Fibroblast of lung (primary cell): ENCODE results near the gene PDE4DIP. TPM values are rescaled to one million over a fixed set of nuclear protein-coding genes. Genes with fewer than 3 reads are reported as not detected.
"Not testable (repeated sequence)": the region's sequence is repeated elsewhere in the genome, so short reads cannot be mapped to it uniquely, and the experiment has no call there.

ENCODE experiments used
- DNase-seq, 2 donors: peaks; one replicate each; pipeline versions ENCODE4 v3.0.0 to v3.0.0-alpha.2; 2010; ENCODE audit warnings: low read depth in 2 of 2
- H2AFZ ChIP-seq: 2 replicates; pipeline ENCODE4 v1.5.1; 2012; ENCODE audit warnings: low read length, control low read depth, inconsistent platforms
- H3K27ac ChIP-seq: 2 replicates; pipeline ENCODE4 v1.5.1; 2011; ENCODE audit warnings: low read length, control low read depth; ENCODE audit not compliant: insufficient read depth
- H3K27me3 ChIP-seq: 2 replicates; pipeline ENCODE4 v1.5.1; 2011; ENCODE audit warnings: mild to moderate bottlenecking, low read length; ENCODE audit not compliant: control insufficient read depth, insufficient read depth
- H3K36me3 ChIP-seq: 2 replicates; pipeline ENCODE4 v1.5.1; 2011; ENCODE audit warnings: low read length; ENCODE audit not compliant: control insufficient read depth, insufficient read depth
- H3K4me1 ChIP-seq: 2 replicates; pipeline ENCODE4 v1.5.1; 2011; ENCODE audit warnings: low read length; ENCODE audit not compliant: control insufficient read depth, insufficient read depth; ENCODE audit errors: extremely low read depth
- H3K4me2 ChIP-seq: 2 replicates; pipeline ENCODE4 v1.5.1; 2011; ENCODE audit warnings: low read length, control low read depth; ENCODE audit not compliant: insufficient read depth; ENCODE audit errors: extremely low read depth
- H3K4me3 ChIP-seq, 4 experiments: fragments of 200-600 bp in 1 of 4; sonication (generic) in 1 of 4; replicated peaks in 1 of 4; 2 replicates each; pipeline ENCODE4 v1.5.1; 2011 to 2016; ENCODE audit warnings: low read length in 4 of 4, low read depth in 3 of 4, mild to moderate bottlenecking in 3 of 4, control low read depth in 2 of 4, inconsistent platforms in 1 of 4, mixed read lengths in 1 of 4; ENCODE audit not compliant: insufficient read depth in 1 of 4; ENCODE audit errors: control extremely low read depth in 1 of 4
- H3K79me2 ChIP-seq: 2 replicates; pipeline ENCODE4 v1.5.1; 2012; ENCODE audit warnings: mild to moderate bottlenecking, low read length, inconsistent platforms; ENCODE audit not compliant: control insufficient read depth, insufficient read depth
- H3K9ac ChIP-seq: 2 replicates; pipeline ENCODE4 v1.5.1; 2011; ENCODE audit warnings: mild to moderate bottlenecking, low read length, control low read depth; ENCODE audit not compliant: insufficient read depth
- H3K9me3 ChIP-seq: 2 replicates; pipeline ENCODE4 v1.5.1; 2012; ENCODE audit warnings: low read depth, low read length; ENCODE audit not compliant: control insufficient read depth, insufficient read depth
- H4K20me1 ChIP-seq: 2 replicates; pipeline ENCODE4 v1.5.1; 2011; ENCODE audit warnings: low read length; ENCODE audit not compliant: control insufficient read depth, insufficient read depth; ENCODE audit errors: extremely low read depth
- polyA plus RNA-seq, 2 donors: library from polyadenylated mRNA; depleted of rRNA in 1 of 2; stranded (reverse) in 1 of 2; unstranded in 1 of 2; fragments of >200 nt; gene quantifications; 2 replicates each; pipeline ENCODE4 v1.2.1, GENCODE V29; 2011 to 2012; ENCODE audit warnings: missing spikeins in 1 of 2
- total RNA-seq: library from RNA; depleted of rRNA; stranded (reverse); fragments of >200 nt; gene quantifications from 2 replicates; pipeline ENCODE4 v1.2.1, GENCODE V29; 2014

The PDE4DIP gene
- total and polyA plus RNA-seq, 2 donors (not counting 1 experiment from before 2014, with no cell fraction given), result 121 to 259 TPM

DNA sequence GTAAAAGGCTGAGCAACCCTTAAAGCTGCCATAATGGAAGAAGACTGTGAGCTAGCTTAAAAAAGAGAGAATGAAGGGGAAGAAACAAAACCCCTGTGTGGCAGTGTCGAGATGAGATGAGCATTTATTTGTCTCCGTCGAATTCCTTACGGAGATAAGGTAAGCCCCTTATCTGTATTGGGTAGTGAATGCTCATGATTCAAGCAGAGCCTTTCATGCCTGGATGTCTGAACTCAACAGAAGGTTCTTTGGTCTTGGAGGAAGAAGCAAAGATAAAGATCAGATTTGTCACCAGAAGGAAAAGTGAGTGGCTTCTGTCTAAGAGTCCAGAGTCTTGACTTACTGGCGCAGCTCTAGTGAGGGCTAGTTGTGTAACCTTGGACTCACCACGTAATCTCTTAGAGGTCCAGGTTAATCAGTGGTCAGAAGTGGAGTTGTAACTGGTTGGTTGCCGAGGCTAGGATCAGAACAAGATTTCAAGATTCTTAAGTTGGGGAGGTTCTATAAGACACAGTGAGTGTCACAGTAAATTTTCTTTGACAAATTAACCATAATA, 146.1 kb downstream of the PDE4DIP start:
- H2AFZ ChIP-seq, H3K27me3 ChIP-seq, H3K27ac ChIP-seq, H3K4me1 ChIP-seq, H3K9me3 ChIP-seq, H3K4me3 ChIP-seq, H3K36me3 ChIP-seq, H3K9ac ChIP-seq, H4K20me1 ChIP-seq, H3K4me2 ChIP-seq, DNase-seq, H3K79me2 ChIP-seq: not testable (repeated sequence)

DNA sequence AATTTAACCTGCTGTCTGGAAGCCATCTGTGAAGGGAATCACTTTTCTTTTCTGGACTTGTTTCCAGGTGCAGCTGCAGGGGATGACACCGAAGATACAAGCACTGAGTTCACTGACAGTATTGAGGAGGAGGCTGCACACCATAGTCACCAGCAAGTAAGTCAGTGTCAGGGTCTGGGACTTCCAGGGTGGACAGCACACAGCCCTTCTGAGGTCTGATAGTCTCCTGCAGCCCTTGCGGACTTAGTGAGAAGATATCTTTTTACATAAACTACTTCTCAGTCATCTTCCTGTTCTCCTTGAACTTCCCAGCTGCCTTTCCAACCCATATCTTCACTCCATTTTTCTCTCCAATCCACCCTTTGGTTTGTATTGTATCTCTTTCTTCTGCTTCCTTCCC, 147.6 kb downstream of the PDE4DIP start:
- H2AFZ ChIP-seq, H3K4me3 ChIP-seq, H3K4me1 ChIP-seq, H3K9me3 ChIP-seq, H3K4me2 ChIP-seq, H3K36me3 ChIP-seq, DNase-seq, H3K9ac ChIP-seq, H4K20me1 ChIP-seq, H3K27me3 ChIP-seq, H3K79me2 ChIP-seq: not testable (repeated sequence)
- peak overlapping the region; percentile 68 for H3K27ac ChIP-seq

DNA sequence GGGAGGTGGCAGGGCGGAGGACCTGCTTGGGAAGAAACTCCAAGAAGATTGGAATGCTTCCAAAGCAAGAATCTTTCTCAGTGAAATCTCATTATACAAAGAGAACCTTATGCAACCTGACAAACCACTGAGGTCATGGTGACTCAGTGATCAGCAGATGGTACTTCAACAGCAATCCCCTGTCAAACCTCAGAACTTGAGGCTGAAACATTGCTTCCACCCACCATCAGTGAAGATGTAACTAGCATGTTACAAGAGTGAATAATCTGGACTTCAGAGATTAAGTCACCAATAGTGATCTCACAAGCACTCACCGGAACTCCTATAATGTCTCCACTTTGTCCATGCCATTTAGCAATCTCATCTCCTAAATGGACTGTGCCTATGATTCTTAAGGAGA, 148.1 kb downstream of the PDE4DIP start:
- not testable (repeated sequence) for H3K27me3 ChIP-seq, H4K20me1 ChIP-seq, H3K9ac ChIP-seq, DNase-seq, H3K36me3 ChIP-seq, H3K9me3 ChIP-seq, H3K4me2 ChIP-seq, H2AFZ ChIP-seq, H3K4me1 ChIP-seq, H3K27ac ChIP-seq, H3K79me2 ChIP-seq, H3K4me3 ChIP-seq

DNA sequence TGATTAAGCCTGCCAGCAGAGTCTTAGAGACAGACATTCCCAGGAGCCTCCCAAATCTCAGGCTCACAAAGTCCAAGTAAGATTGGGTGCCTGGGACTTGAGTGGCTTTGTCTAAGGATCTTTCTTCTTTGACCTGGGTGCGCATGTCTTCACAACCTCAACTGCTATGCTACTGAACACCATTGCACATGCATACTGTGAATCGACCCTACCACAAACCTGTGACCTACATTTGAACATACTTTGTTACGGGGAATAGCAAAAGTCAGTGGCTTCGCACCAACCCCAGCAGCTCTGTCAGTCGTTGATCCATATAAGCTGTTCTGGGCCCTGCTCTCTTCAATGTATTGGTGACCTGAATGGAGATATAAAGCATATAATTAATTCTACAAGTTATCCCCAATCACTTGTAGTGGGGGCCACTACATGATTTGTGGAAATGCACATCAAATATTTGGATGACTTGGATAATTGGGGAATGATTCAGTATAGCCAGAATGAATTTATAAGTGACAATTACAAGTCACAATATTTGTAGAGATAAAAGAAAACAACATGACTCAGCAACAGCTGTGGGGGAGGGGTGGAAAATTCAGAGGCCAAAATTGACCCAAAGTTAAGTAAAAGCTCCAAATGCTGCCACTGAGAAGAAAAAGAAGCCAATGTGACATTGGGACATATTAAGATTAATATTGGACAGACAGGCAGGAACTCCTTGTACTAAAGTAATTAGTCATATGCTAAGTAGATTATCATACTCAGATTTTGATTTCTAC, 152.4 kb downstream of the PDE4DIP start:
- DNase-seq, H3K9ac ChIP-seq, H3K9me3 ChIP-seq, H3K4me3 ChIP-seq, H3K27ac ChIP-seq, H4K20me1 ChIP-seq, H2AFZ ChIP-seq, H3K4me2 ChIP-seq, H3K79me2 ChIP-seq, H3K4me1 ChIP-seq, H3K27me3 ChIP-seq, H3K36me3 ChIP-seq: not testable (repeated sequence)

DNA sequence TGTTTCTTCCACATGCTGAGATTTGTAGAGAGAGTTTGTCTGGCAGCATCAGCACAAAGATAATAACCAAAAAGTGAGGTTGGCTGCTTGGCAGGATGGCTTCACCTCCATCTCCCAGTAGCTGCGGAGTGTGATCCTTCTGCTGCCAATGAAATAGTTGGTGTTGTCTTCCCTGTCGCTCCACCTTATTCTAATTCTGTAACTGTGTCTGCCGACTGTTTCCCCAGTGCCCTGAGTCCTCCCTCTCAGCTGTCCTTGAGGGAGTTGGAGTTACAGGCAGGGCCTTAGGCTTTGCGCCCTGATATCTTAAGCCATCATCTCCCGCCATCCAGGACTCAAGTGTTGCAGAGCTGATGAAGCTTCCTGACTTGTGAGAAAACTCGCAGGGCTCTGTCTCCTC, 153.2 kb downstream of the PDE4DIP start:
- H3K4me2 ChIP-seq, H3K4me1 ChIP-seq, H3K36me3 ChIP-seq, DNase-seq, H2AFZ ChIP-seq, H3K79me2 ChIP-seq, H3K27ac ChIP-seq, H3K9me3 ChIP-seq, H3K4me3 ChIP-seq, H4K20me1 ChIP-seq, H3K9ac ChIP-seq, H3K27me3 ChIP-seq: not testable (repeated sequence)

DNA sequence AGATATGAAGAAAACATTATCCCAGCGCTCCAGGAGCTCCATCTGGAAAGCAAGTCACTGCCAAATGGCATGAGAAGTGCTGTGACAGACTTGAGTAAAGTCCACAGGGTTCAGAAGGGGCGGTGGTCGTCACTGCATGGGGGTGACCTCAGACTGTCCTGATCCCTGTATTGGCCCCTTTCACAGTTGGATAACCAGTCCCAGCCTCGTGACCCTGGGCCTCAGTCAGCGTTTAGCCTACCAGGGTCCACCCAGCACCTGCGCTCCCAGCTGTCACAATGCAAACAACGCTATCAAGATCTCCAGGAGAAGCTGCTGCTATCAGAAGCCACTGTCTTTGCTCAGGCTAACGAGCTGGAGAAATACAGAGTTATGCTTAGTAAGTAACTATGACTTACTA, 158.4 kb downstream of the PDE4DIP start:
- not testable (repeated sequence) for H2AFZ ChIP-seq, H3K4me2 ChIP-seq, DNase-seq, H3K4me3 ChIP-seq, H3K27ac ChIP-seq, H3K79me2 ChIP-seq, H4K20me1 ChIP-seq, H3K9me3 ChIP-seq, H3K27me3 ChIP-seq, H3K4me1 ChIP-seq, H3K9ac ChIP-seq, H3K36me3 ChIP-seq

DNA sequence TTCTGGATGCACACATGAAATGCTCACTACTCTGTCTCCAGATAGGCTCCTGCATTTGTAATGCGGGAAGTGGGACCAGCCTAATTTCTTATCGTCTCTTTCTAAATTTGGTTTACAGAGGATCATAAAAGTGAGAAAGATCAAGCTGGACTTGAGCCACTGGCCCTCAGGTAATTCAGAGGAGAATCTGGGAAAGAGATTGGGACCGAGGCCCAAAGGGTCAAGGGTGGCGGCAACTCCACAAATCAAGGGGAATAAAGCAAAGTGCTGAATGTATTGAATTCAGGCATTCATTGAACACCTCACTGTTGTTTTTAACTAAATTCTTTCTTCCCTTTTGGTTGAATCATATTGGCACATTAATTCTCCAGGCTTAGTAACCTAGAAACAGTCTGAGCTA, 164.1 kb downstream of the PDE4DIP start:
- H3K36me3 ChIP-seq, result not testable (repeated sequence)

More for the DNA sequence above, 164.1 kb downstream of the PDE4DIP start:
- not testable (repeated sequence) for H3K79me2 ChIP-seq, H4K20me1 ChIP-seq, H3K4me2 ChIP-seq, H3K27ac ChIP-seq, H3K27me3 ChIP-seq, H2AFZ ChIP-seq, H3K4me3 ChIP-seq, H3K4me1 ChIP-seq, DNase-seq, H3K9me3 ChIP-seq, H3K9ac ChIP-seq
